HCT116 (cell line): Measurements from ENCODE around the gene DTYMK. TPM values are rescaled to one million over a fixed set of nuclear protein-coding genes. Genes with fewer than 3 reads are reported as not detected.

Experiments
- ATAC-seq: fragments of 200-7000 bp; cut with Tn5 transposase; 2 replicates; pipeline ENCODE4 v1.9.1; 2020; ENCODE audit warnings: mild to moderate bottlenecking, moderate library complexity
- BruUV-seq: library from RNA; stranded (reverse); fragments of 400-500 nt; replicated peaks from 2 replicates; lab custom pipeline; 2021; lab: Mats Ljungman, UMichigan
- CTCF ChIA-PET: fragments of 300-600 bp; sonication (Branson Sonifier 250); formaldehyde crosslinking; loops from one replicate; lab custom pipeline; 2021; ENCODE audit warnings: antibody characterized with exemption; lab: Charles Lee
- POLR2A ChIA-PET: fragments of 300-600, 350-600 bp; sonication (Branson Sonifier 250); formaldehyde crosslinking; loops from one replicate; lab custom pipeline; 2021; ENCODE audit warnings: antibody characterized with exemption; lab: Charles Lee
- RAD21 ChIA-PET, 2 experiments: fragments of 300-600 bp; sonication (Branson Sonifier 250); formaldehyde crosslinking; loops; one replicate each; lab custom pipeline; 2023; ENCODE audit warnings: low total read pairs in 2 of 2; ENCODE audit not compliant: uncharacterized antibody in 2 of 2, unreplicated experiment in 2 of 2, low non-redundant PET in 1 of 2; lab: Charles Lee
- DNase-seq: peaks from one replicate; pipeline ENCODE4 v3.0.0-alpha.2; 2010; ENCODE audit warnings: low read depth, low spot score
- H2AFZ ChIP-seq: fragments of 200-600 bp; shearing (Covaris generic), sonication (generic); 2 replicates; pipeline ENCODE4 v1.6.1; 2017; ENCODE audit warnings: low read depth, mixed run types, mixed read lengths, antibody characterized with exemption, low read length; ENCODE audit not compliant: poor library complexity, severe bottlenecking
- H3K27ac ChIP-seq: 2 replicates; pipeline ENCODE4 v1.5.1; 2012; ENCODE audit warnings: low read depth, low read length
- H3K27me3 ChIP-seq: fragments of 200-600 bp; sonication (generic); 2 replicates; pipeline ENCODE4 v1.6.1; 2016; ENCODE audit warnings: mixed run types, low read length, mixed read lengths; ENCODE audit not compliant: insufficient read depth
- H3K36me3 ChIP-seq, 2 experiments: fragments of 200-500 bp in 1 of 2; fragments of 200-600 bp in 1 of 2; sonication (Bioruptor generic) in 1 of 2; sonication (generic) in 1 of 2; 2 replicates each; pipeline versions ENCODE4 v1.5.1 to v1.6.1; 2014 to 2016; ENCODE audit warnings: low read length in 2 of 2, inconsistent platforms in 1 of 2, mixed read lengths in 1 of 2, mixed run types in 1 of 2; ENCODE audit not compliant: insufficient read depth in 2 of 2, control insufficient read depth in 1 of 2
- H3K4me1 ChIP-seq, 2 experiments: fragments of 200-600 bp in 1 of 2; sonication (generic) in 1 of 2; 2 replicates each; pipeline versions ENCODE4 v1.5.1 to v1.6.1; 2012 to 2017; ENCODE audit warnings: low read length in 2 of 2, inconsistent platforms in 1 of 2, mild to moderate bottlenecking in 1 of 2, mixed read lengths in 1 of 2, mixed run types in 1 of 2, moderate library complexity in 1 of 2; ENCODE audit not compliant: insufficient read depth in 2 of 2, control insufficient read depth in 1 of 2
- H3K4me2 ChIP-seq: fragments of 200-600 bp; sonication (generic); 2 replicates; pipeline ENCODE4 v1.6.1; 2017; ENCODE audit warnings: mixed run types, low read length, mixed read lengths
- H3K4me3 ChIP-seq, 2 experiments: fragments of 200-600 bp in 1 of 2; sonication (generic) in 1 of 2; replicated peaks in 1 of 2; 2 replicates each; pipeline ENCODE4 v1.5.1; 2011 to 2016; ENCODE audit warnings: low read length in 2 of 2, control low read depth in 1 of 2, low read depth in 1 of 2, mild to moderate bottlenecking in 1 of 2, mixed read lengths in 1 of 2, mixed run types in 1 of 2
- H3K79me2 ChIP-seq: fragments of 200-600 bp; sonication (generic); 2 replicates; pipeline ENCODE4 v1.6.1; 2017; ENCODE audit warnings: mild to moderate bottlenecking, mixed run types, low read length, moderate library complexity, mixed read lengths; ENCODE audit not compliant: insufficient read depth
- H3K9ac ChIP-seq: fragments of 200-600 bp; sonication (generic); 2 replicates; pipeline ENCODE4 v1.6.1; 2016; ENCODE audit warnings: low read length, mixed read lengths
- H3K9me2 ChIP-seq: fragments of 200-600 bp; sonication (generic), shearing (Covaris generic); 2 replicates; pipeline ENCODE4 v1.6.1; 2017; ENCODE audit warnings: mixed run types, mild to moderate bottlenecking, moderate library complexity; ENCODE audit not compliant: insufficient read depth
- H3K9me3 ChIP-seq, 2 experiments: fragments of 200-500 bp in 1 of 2; fragments of 200-600 bp in 1 of 2; sonication (Bioruptor generic) in 1 of 2; sonication (generic) in 1 of 2; 2 replicates each; pipeline ENCODE4 v1.6.1; 2014 to 2017; ENCODE audit warnings: low read length in 2 of 2, mixed read lengths in 2 of 2, inconsistent platforms in 1 of 2, low read depth in 1 of 2, mild to moderate bottlenecking in 1 of 2, mixed run types in 1 of 2, moderate library complexity in 1 of 2; ENCODE audit not compliant: control insufficient read depth in 1 of 2, insufficient read depth in 1 of 2
- H4K20me1 ChIP-seq: fragments of 200-600 bp; sonication (generic), shearing (Covaris generic); 2 replicates; pipeline ENCODE4 v1.6.1; 2017; ENCODE audit warnings: mixed run types, mild to moderate bottlenecking, moderate library complexity; ENCODE audit not compliant: insufficient read depth
- CTCF ChIP-seq, 3 experiments: fragments of 200-600 bp in 1 of 3; sonication (generic) in 1 of 3; IDR thresholded peaks in 2 of 3; conservative IDR thresholded peaks in 1 of 3; 2 replicates each; pipeline ENCODE4 v1.5.1; 2012 to 2017; ENCODE audit warnings: low read depth in 2 of 3, low read length in 2 of 3, antibody characterized with exemption in 1 of 3, borderline replicate concordance in 1 of 3, control low read depth in 1 of 3, mild to moderate bottlenecking in 1 of 3, mixed read lengths in 1 of 3, mixed run types in 1 of 3, moderate library complexity in 1 of 3; ENCODE audit not compliant: insufficient read depth in 1 of 3
- POLR2AphosphoS5 ChIP-seq: IDR thresholded peaks from 2 replicates; pipeline ENCODE4 v1.6.1; 2011; ENCODE audit warnings: mild to moderate bottlenecking, low read depth, low read length, moderate library complexity
- RAD21 ChIP-seq: IDR thresholded peaks from 2 replicates; pipeline ENCODE4 v1.6.1; 2012; ENCODE audit warnings: low read depth, mild to moderate bottlenecking
- ZBTB33 ChIP-seq: IDR thresholded peaks from 2 replicates; pipeline ENCODE4 v1.6.1; 2011; ENCODE audit warnings: mild to moderate bottlenecking, low read length, moderate library complexity; ENCODE audit not compliant: insufficient replicate concordance; ENCODE audit errors: extremely low read depth
- ZFX ChIP-seq: fragments of 450-650 bp; IDR thresholded peaks from 2 replicates; pipeline ENCODE4 v1.6.1; 2017
- intact Hi-C: fragments of 100-400 bp; cut with micrococcal nuclease; formaldehyde crosslinking; loops from 2 replicates; pipeline ENCODE4 v1.10.0; 2022
- total RNA-seq: library from RNA; stranded (reverse); gene quantifications from one replicate; pipeline ENCODE4 v1.2.1, GENCODE V29; 2021; ENCODE audit not compliant: unreplicated experiment

DTYMK gene
- total RNA-seq, 1 experiment from 2014 or later, result 83.3 TPM

GRCh38 chr2:241724259-241724974 lies 37.8 kb upstream of the DTYMK start:
- no peak overlapping the region for H3K4me3 ChIP-seq
- DNase-seq (no peak), ATAC-seq (peak; percentile 57)
- BruUV-seq, result no TSS peak
- no peak overlapping the region for H2AFZ ChIP-seq
- H3K79me2 ChIP-seq, result no peaks in the 10 kb centered on the region
- H3K27ac ChIP-seq, result no peak overlapping the region
- no peaks in the 10 kb centered on the region for H3K4me1 ChIP-seq
- no peak overlapping the region for H3K4me2 ChIP-seq
- no peaks in the 10 kb centered on the region for H4K20me1 ChIP-seq
- intact Hi-C loops, result no loop called here
- no peaks in the 10 kb centered on the region for H3K27me3 ChIP-seq
- TF ChIP-seq POLR2AphosphoS5 (no peak), ZBTB33 (no peak), CTCF (IDR thresholded peaks at IDR 0.05 in 2 of 3, conservative IDR thresholded peaks at IDR 0.05 in 1 of 3; ENCODE audit: borderline replicate concordance in 1 of 3, insufficient read depth in 1 of 3, low read depth in 2 of 3, low read length in 2 of 3) (peak in 2 of 3 experiments; percentile 42 to 55; a peak in 4 of 6 replicates), ZFX (no peak), RAD21 (peak; percentile 55)
- TF ChIP-seq, all 23 proteins: peak for 2
- ChIA-PET RAD21 (no interaction called here), POLR2A (no interaction called here), CTCF (interaction anchor here (1.0 kb wide), 1 partner anchor 22 kb away, joined by 3 read pairs; no protein-coding TSS in a partner anchor)
- H3K9me3 ChIP-seq, result no peaks in the 10 kb centered on the region
- peaks cover 5 to 10% of the 10 kb centered on the region in 2 experiments; a peak in 2 of 4 replicates for H3K36me3 ChIP-seq
- H3K9me2 ChIP-seq, result no peaks in the 10 kb centered on the region
- no peak overlapping the region for H3K9ac ChIP-seq
